Suprapubic skin (tissue), 4 donors: ENCODE results near the gene LYRM4.

Source experiments
- CTCF ChIP-seq, 2 donors: fragments of 200-600 bp in 1 of 2; fragments of 450-650 bp in 1 of 2; sonication (generic) in 1 of 2; IDR thresholded peaks; one replicate each; pipeline ENCODE4 v1.5.1; 2016 to 2019; ENCODE audit warnings: antibody characterized with exemption in 2 of 2, mild to moderate bottlenecking in 1 of 2, moderate library complexity in 1 of 2
- EP300 ChIP-seq: sonication (generic); formaldehyde crosslinking; IDR thresholded peaks from one replicate; pipeline ENCODE4 v1.6.1; 2017; ENCODE audit warnings: antibody characterized with exemption
- POLR2A ChIP-seq, 2 donors: fragments of 450-650 bp; IDR thresholded peaks; one replicate each; pipeline ENCODE4 v1.6.1; 2017; ENCODE audit warnings: antibody characterized with exemption in 2 of 2, mild to moderate bottlenecking in 2 of 2, moderate library complexity in 2 of 2
- POLR2AphosphoS5 ChIP-seq, 3 donors: sonication (generic); formaldehyde crosslinking; IDR thresholded peaks; one replicate each; pipeline ENCODE4 v1.6.1; 2017; ENCODE audit warnings: antibody characterized with exemption in 3 of 3

DNA sequence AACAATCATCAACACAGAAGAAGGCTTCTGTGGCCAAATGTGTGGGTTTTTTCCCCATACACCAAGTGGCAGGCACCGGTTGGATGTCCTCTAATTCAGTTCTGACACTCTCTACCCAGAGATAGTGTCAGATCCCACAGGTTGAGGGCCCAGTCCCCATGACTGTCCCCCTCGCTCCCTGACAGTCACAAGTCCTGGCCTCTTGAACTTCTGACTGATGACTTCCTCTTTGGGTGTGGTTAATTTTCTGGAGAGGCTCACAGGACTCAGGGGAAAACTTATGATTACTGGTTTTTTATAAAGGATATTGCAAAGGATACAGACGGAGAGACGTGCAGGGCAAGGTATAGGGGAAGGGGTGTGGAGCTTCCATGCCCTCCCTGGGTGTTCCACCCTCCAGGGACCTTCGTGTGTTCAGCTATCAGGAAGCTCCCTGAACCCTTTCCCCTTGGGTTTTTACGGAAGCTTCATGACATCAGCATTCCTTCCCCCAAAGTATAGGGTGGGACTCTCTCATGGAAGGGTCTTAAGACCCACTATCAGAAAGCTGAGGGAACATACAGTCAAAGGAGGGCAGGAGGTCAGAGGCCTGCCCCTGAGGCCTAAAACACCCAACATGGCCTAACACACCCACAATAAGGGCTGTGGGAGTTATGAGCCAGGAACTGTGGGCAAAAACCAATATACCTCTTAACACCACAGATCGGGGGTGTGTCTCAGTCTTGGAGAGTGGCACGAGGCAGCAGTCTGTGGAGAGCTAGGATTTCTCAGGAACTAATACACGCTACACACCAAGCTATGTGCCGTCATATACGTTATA is 33.9 kb upstream of the LYRM4 start:
- TF ChIP-seq EP300, result no peak
- no peak for TF ChIP-seq CTCF (IDR thresholded peaks at IDR 0.05)
- TF ChIP-seq POLR2A (IDR thresholded peaks at IDR 0.05), result no peak
- TF ChIP-seq POLR2AphosphoS5 (IDR thresholded peaks at IDR 0.05), result no peak
